Mucosa of rectum (tissue), 2 donors: Measurements from ENCODE around the gene PBX3.

Source experiments
- H3K27ac ChIP-seq, 2 donors: one replicate each; pipeline ENCODE4 v1.7.0; 2013; ENCODE audit warnings: inconsistent platforms in 2 of 2, low read depth in 2 of 2, low read length in 2 of 2
- H3K27me3 ChIP-seq, 2 donors: one replicate each; pipeline ENCODE4 v1.7.0; 2013; ENCODE audit warnings: low read length in 2 of 2; ENCODE audit not compliant: control insufficient read depth in 2 of 2, insufficient read depth in 2 of 2
- H3K36me3 ChIP-seq, 2 donors: one replicate each; pipeline ENCODE4 v1.7.0; 2013; ENCODE audit warnings: low read length in 2 of 2; ENCODE audit not compliant: control insufficient read depth in 2 of 2, insufficient read depth in 2 of 2
- H3K4me1 ChIP-seq, 2 donors: one replicate each; pipeline ENCODE4 v1.7.0; 2013; ENCODE audit warnings: low read length in 2 of 2, mild to moderate bottlenecking in 1 of 2; ENCODE audit not compliant: control insufficient read depth in 2 of 2, insufficient read depth in 2 of 2
- H3K4me3 ChIP-seq, 2 donors: one replicate each; pipeline ENCODE4 v1.7.0; 2013; ENCODE audit warnings: low read length in 2 of 2
- H3K9ac ChIP-seq, 2 donors: one replicate each; pipeline ENCODE4 v1.7.0; 2013; ENCODE audit warnings: low read length in 2 of 2, low read depth in 1 of 2, mild to moderate bottlenecking in 1 of 2
- H3K9me3 ChIP-seq, 2 donors: one replicate each; pipeline ENCODE4 v1.7.0; 2013; ENCODE audit warnings: low read length in 2 of 2; ENCODE audit not compliant: control insufficient read depth in 2 of 2
- donor health status: healthy.
- donor health status: Normal muscosa, but diverticular disease.

PBX3 gene

DNA sequence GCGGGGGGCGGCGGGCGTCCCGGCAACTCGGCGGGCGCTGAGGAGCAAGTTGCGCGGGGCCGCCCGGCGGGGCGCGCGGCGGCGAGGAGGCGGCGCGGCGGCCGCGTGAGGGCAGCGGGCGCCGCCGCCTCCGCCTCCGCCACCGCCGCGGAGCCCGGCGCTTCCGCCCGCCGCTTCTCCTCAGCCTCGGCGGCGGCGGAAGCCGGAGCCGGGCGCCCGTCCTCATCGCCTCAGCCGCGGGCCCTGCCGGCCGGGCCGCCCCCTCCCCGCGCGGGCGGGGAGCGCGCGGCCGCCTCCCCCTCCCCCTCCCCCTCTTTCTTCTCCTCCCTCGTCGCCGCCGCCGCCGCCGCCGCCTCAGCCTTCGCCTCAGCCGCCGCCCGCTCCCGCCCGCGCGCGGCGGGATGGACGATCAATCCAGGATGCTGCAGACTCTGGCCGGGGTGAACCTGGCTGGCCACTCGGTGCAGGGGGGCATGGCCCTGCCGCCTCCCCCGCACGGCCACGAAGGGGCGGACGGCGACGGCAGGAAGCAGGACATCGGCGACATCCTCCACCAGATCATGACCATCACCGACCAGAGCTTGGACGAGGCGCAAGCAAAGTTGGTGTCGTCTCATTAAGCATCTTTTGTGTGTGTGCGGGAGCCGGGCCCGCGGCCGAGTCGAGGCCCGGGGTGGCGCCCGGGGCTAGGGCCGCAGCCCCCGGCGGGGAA, at the start of gene PBX3:
Gene PBX3 (plus strand): TSS at position 321 of the 712 bp plus-strand sequence.
- Histone ChIP-seq H3K9me3 (no peaks in the 10 kb centered on the region), H3K27me3 (peaks cover 0 to 2% of the 10 kb centered on the region in 2 donors)

DNA sequence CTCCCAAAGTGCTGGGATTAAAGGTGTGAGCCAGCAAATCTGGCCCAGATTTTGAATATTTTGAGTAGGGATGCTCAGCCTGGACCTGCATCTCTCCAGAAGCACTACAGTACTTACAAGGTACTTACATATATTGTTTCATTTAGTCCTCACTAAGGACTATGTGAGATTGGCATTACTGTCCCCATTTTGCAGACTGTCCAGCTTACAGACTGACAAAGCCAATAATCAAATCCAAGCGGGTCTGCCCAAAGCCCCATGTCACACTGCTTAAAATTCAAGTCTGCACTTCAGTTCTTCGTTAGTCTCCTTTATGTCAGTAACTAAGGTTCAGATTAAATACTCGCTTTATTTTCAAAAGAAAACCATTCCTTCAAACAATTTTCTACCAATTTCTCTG, 47.3 kb upstream of the PBX3 start:
- Histone ChIP-seq H3K36me3 (no peaks in the 10 kb centered on the region), H3K9me3 (no peaks in the 10 kb centered on the region), H3K4me1 (no peaks in the 10 kb centered on the region), H3K27ac (no peak overlapping the region), H3K9ac (no peak overlapping the region), H3K27me3 (no peaks in the 10 kb centered on the region), H3K4me3 (no peak overlapping the region)

More for the DNA sequence above, at the start of gene PBX3:
- peak within 1 kb of the TSS; percentile 82 to 90 for H3K4me3 ChIP-seq
- peaks cover 9 to 20% of the 10 kb centered on the region in 2 donors for H3K4me1 ChIP-seq
- peak within 1 kb of the TSS; percentile 65 to 66 for H3K9ac ChIP-seq
- no peaks in the 10 kb centered on the region for H3K36me3 ChIP-seq
- peak within 1 kb of the TSS; percentile 80 to 84 for H3K27ac ChIP-seq

DNA sequence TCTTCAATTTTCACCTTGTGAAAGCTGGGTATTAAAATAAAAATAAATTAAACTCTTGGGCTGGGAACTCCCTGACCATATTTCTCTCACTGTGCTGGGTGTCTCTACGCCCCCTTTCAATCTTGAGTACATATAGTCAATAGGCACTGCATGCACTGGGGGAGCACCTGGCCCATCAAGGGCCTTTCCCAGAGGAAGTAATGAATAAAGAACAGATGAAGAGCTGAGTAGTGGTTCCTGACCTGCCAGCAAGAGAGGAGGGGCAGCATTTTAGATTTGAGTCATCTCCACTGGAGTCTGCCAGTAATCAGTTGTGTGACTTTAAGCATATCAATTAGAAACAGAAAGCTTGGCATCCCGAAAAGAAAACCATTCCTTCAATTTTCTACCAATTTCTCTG, 46.4 kb upstream of the PBX3 start:
- no peaks in the 10 kb centered on the region for H3K9me3 ChIP-seq
- H3K36me3 ChIP-seq, result no peaks in the 10 kb centered on the region
- no peak overlapping the region for H3K27ac ChIP-seq
- H3K4me3 ChIP-seq, result no peak overlapping the region
- H3K9ac ChIP-seq, result no peak overlapping the region
- peaks cover 0 to 2% of the 10 kb centered on the region in 2 donors for H3K4me1 ChIP-seq
- no peaks in the 10 kb centered on the region for H3K27me3 ChIP-seq

DNA sequence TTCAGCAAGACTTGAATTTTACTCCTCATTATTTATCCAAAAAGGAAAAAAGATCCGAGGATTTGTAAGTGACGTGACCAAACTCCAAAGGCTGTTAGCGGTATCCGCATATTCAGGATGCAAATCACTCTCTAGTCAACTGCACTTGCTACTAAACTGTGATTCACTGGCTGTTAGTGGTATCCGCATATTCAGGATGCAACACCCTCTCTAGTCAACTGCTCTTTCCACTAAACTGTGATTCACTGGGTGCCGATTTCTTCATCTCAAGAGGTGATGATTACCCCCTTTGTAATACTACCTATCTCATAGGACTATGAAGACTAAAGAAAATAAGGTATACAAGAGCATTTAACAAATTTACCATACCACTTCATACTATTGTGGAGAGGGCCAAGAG, 45.8 kb upstream of the PBX3 start:
- Histone ChIP-seq H3K9ac (no peak overlapping the region), H3K27ac (no peak overlapping the region), H3K9me3 (no peaks in the 10 kb centered on the region), H3K4me3 (no peak overlapping the region), H3K4me1 (peaks cover 0 to 8% of the 10 kb centered on the region in 2 donors), H3K36me3 (no peaks in the 10 kb centered on the region), H3K27me3 (no peaks in the 10 kb centered on the region)

DNA sequence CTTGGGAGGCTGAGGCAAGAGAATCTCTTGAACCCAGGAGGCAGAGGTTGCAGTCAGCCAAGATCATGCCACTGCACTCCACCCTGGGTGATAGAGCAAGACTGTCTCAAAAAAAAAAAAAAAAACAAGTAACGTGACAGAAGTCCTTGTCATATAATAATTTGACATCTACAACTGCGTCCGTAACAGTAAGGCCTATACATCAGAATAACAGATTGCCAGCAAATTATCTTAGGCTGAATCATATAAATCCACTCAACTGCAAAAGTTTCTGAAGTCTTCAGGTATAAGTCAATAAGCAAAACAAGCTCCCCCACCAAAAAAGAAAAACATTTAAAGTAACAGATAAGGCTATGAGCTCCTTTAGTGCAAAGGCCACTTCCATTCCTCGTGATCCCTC, 43.5 kb upstream of the PBX3 start:
- Histone ChIP-seq H3K36me3 (no peaks in the 10 kb centered on the region), H3K4me1 (peaks cover 5 to 8% of the 10 kb centered on the region in 2 donors), H3K4me3 (no peak overlapping the region)

DNA sequence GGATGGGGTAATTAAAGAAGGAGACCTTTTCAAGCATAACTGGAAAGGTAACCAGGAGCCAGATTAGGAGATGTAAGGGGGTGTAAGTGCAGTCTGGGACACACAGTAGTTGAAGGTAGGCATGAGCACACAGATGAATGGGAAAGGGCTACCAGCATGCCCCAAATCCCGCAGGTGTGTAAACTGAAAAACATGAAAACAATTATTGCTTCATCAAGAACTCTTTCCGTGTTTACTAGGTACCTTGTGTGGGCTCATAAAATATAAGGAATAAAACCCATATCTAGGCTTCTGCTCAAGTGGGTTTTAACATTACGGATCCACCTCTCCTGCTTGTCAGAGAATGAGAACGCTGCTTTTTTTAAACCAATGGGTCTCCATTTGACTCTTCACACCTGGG, 41.3 kb upstream of the PBX3 start:
- H3K4me3 ChIP-seq, result peak overlapping the region; percentile 77 to 86
- no peaks in the 10 kb centered on the region for H3K36me3 ChIP-seq
- H3K4me1 ChIP-seq, result peaks cover 5 to 8% of the 10 kb centered on the region in 2 donors
- H3K27ac ChIP-seq, result no peak overlapping the region
- H3K9me3 ChIP-seq, result no peaks in the 10 kb centered on the region
- H3K27me3 ChIP-seq, result no peaks in the 10 kb centered on the region
- no peak overlapping the region for H3K9ac ChIP-seq

More for the DNA sequence above, 43.5 kb upstream of the PBX3 start:
- no peaks in the 10 kb centered on the region for H3K9me3 ChIP-seq
- no peaks in the 10 kb centered on the region for H3K27me3 ChIP-seq
- H3K27ac ChIP-seq, result no peak overlapping the region
- no peak overlapping the region for H3K9ac ChIP-seq

DNA sequence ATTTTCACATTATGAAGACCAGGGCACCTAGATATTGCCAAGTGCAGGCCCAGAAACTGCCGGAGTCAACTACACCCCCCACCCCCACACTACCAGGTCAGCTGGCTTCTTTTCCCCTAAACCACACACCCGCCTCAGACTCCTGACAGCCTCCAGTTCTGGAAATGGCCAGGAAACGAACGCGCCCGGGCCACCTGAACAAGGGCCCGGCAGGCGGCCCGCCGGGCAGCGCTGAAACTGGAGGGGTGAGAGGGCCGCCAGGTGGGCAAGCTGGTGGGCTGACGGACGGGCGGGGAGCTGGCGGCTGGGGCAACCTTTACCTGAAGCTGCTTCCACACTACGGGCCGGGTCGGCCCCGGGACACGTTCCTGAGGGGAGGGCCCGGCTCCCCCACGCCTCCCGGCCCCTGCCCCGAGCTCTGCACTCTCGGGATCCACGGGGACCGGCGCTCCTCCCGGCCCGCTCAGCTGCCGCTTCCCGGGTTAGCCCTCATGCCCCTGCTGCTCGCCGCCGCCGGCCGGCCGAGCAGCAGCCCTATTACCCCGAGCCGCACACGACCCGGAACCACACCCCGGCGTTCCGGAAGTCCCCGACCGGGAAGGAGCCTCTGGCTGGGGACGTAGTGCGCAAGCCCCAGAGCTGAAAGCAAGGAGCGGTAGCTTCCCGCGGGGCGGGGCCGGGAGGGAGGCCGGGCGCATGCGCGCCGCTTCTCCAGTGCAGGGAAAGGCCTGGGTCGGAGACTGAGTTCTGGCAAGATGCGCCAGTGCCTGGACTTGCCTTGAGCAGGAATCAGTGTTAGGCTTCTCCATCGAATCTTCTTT, 40.3 kb upstream of the PBX3 start, which contains the start of gene MAPKAP1:
Gene MAPKAP1 (minus strand): TSS at position 558 of the 821 bp plus-strand sequence. CDS start 34,634 bp downstream, outside the sequence.
- H3K27ac ChIP-seq, result peak within 1 kb of the TSS; percentile 38 to 57
- H3K9me3 ChIP-seq, result no peaks in the 10 kb centered on the region

DNA sequence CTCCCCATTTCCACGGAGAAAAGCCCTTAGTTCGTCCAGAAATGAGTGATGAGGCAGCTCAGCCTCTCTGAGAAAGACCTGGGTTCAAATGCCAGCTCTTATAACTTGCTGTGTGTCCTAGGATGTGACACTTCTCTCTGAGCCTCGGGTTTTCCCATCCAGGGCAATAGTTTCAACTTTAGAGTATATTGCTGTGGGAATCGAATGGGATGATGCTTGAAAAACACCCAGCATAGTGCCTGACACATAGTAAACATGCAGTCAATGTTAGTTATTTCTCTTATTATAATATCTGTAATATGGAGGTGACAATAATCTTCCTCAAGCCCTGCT, 39.7 kb upstream of the PBX3 start:
- Histone ChIP-seq H3K9ac (peak overlapping the region; percentile 73 to 79), H3K4me1 (peaks cover 5 to 8% of the 10 kb centered on the region in 2 donors), H3K36me3 (no peaks in the 10 kb centered on the region), H3K9me3 (no peaks in the 10 kb centered on the region), H3K4me3 (peak overlapping the region; percentile 77 to 86), H3K27me3 (no peaks in the 10 kb centered on the region), H3K27ac (peak overlapping the region; percentile 38 to 57)

More for the DNA sequence above, 40.3 kb upstream of the PBX3 start, which contains the start of gene MAPKAP1:
- Histone ChIP-seq H3K9ac (peak within 1 kb of the TSS; percentile 73 to 79), H3K27me3 (no peaks in the 10 kb centered on the region), H3K4me3 (peak within 1 kb of the TSS; percentile 77 to 86), H3K4me1 (peaks cover 5 to 8% of the 10 kb centered on the region in 2 donors), H3K36me3 (no peaks in the 10 kb centered on the region)

DNA sequence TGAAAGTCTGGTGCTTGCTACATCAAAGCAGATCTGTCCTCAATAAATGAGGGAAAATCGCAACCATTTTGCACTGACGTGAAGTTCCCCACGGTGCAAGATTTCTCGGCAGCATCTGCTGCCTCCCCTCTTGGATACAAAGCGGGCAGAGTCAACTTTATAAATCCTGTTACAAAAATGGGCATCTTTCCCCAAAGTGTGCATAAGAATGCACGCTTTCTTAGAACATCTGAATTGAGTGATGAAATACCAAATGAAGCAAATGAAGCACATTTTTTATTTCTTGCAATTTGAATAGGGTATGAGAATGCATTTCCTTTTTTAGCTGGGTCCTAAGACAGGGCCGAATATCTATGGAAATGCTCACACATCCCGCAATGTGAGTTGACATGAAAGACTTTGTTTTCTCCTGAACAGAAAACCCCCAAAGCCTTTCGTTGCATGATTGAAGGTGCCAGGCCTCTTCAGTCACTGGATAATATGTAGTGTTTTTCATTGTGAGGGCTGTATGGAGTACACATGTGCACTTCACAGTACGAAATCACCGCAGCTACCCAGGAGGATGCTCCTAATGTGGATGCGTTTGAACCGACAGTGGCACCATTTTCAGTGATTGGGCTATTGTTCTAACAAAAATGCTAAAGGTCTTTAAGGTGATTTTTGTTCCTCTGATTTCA, 20.6 kb upstream of the PBX3 start:
- no peak overlapping the region for H3K27ac ChIP-seq
- peaks cover 0 to 3% of the 10 kb centered on the region in 2 donors for H3K27me3 ChIP-seq
- H3K4me1 ChIP-seq, result no peaks in the 10 kb centered on the region
- H3K9ac ChIP-seq, result no peak overlapping the region
- no peaks in the 10 kb centered on the region for H3K36me3 ChIP-seq
- no peak overlapping the region for H3K4me3 ChIP-seq
- no peaks in the 10 kb centered on the region for H3K9me3 ChIP-seq

DNA sequence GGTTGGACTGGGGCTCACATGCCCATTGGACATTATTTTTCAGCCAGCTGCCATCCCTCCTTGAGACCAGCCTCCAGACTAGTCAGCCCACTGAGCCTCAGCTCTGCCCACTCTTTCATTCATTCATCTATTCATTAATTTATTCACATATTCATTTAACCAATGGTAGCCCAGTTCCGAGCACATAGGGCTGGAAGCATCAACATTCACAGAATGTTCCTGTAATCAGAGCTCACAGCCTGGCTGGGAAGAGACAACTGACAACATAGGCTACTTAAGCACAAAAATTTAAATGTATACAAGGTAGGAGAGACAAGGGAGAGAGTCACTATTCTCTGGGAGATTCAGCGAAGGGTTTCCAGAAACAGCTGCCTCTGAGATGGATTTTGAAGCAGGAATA, 17.0 kb upstream of the PBX3 start:
- no peaks in the 10 kb centered on the region for H3K4me1 ChIP-seq

More for the DNA sequence above, 17.0 kb upstream of the PBX3 start:
- no peak overlapping the region for H3K27ac ChIP-seq
- no peaks in the 10 kb centered on the region for H3K36me3 ChIP-seq
- no peak overlapping the region for H3K4me3 ChIP-seq
- H3K9ac ChIP-seq, result no peak overlapping the region
- peaks cover 0 to 3% of the 10 kb centered on the region in 2 donors for H3K27me3 ChIP-seq
- no peaks in the 10 kb centered on the region for H3K9me3 ChIP-seq
